Parathyroid adenoma (tissue), 2 donors: Measurements from ENCODE around the gene BRD1.
"Not testable (repeated sequence)": the region's sequence is repeated elsewhere in the genome, so short reads cannot be mapped to it uniquely, and the experiment has no call there.

Experiments used
- H2AFZ ChIP-seq: fragments of 300-600 bp; sonication (generic); one replicate; pipeline ENCODE4 v1.7.0; 2017; ENCODE audit warnings: antibody characterized with exemption, mild to moderate bottlenecking
- H3K27ac ChIP-seq: fragments of 300-600 bp; sonication (generic); one replicate; pipeline ENCODE4 v1.7.0; 2017
- H3K27me3 ChIP-seq: fragments of 300-600 bp; sonication (generic); one replicate; pipeline ENCODE4 v1.7.0; 2017; ENCODE audit warnings: low read length; ENCODE audit not compliant: control insufficient read depth, insufficient read depth
- H3K36me3 ChIP-seq: fragments of 300-600 bp; sonication (generic); one replicate; pipeline ENCODE4 v1.7.0; 2017; ENCODE audit warnings: low read length; ENCODE audit not compliant: control insufficient read depth, insufficient read depth
- H3K4me1 ChIP-seq: fragments of 300-600 bp; sonication (generic); one replicate; pipeline ENCODE4 v1.7.0; 2017; ENCODE audit warnings: control low read depth
- H3K4me2 ChIP-seq: fragments of 300-600 bp; sonication (generic); one replicate; pipeline ENCODE4 v1.7.0; 2017; ENCODE audit warnings: low read length
- H3K4me3 ChIP-seq: fragments of 300-600 bp; sonication (generic); one replicate; pipeline ENCODE4 v1.7.0; 2017; ENCODE audit warnings: low read depth, low read length
- H3K79me2 ChIP-seq: fragments of 300-600 bp; sonication (generic); one replicate; pipeline ENCODE4 v1.7.0; 2017; ENCODE audit warnings: control low read depth
- H3K9ac ChIP-seq: fragments of 300-600 bp; sonication (generic); one replicate; pipeline ENCODE4 v1.7.0; 2017; ENCODE audit warnings: mild to moderate bottlenecking
- H3K9me3 ChIP-seq: fragments of 300-600 bp; sonication (generic); one replicate; pipeline ENCODE4 v1.7.0; 2017; ENCODE audit warnings: low read length; ENCODE audit not compliant: control insufficient read depth
- TF ChIP-seq, protein P1 (sequence below): fragments of 300-600 bp; sonication (generic); IDR thresholded peaks from one replicate; pipeline ENCODE4 v1.7.0; 2017; ENCODE audit warnings: antibody characterized with exemption, mild to moderate bottlenecking
- donor health status: primary hyperparathyroidism.

Gene BRD1

DNA sequence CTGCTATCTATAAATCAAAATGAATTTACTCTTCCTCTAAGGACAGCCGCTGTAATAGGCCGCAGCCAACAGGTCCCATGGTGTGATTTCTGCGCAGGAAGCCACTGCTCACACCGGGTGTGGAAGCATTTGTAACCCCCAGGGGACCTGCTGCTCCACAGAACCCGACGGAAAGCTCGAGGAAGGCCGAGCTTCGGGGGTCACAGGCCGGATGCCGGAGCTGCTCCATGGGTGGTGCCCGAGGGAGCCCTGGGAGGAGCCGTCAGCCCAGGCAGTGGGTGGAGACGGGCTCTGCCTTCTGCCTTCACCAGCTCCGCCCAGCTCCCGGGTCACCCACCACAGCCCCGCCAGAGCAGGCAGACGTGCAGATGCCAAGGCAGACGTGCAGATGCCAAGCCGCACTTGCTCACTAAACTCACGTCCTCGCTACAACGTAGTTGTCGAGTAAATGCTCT, 63.5 kb downstream of the BRD1 start:
- Histone ChIP-seq H3K27me3 (no peaks in the 10 kb centered on the region), H3K4me2 (no peak overlapping the region), H3K79me2 (no peaks in the 10 kb centered on the region), H3K36me3 (no peaks in the 10 kb centered on the region), H3K27ac (no peak overlapping the region), H2AFZ (no peak overlapping the region), H3K4me3 (no peak overlapping the region), H3K4me1 (no peaks in the 10 kb centered on the region), H3K9ac (no peak overlapping the region), H3K9me3 (no peaks in the 10 kb centered on the region)
- TF ChIP-seq, protein P1, sequence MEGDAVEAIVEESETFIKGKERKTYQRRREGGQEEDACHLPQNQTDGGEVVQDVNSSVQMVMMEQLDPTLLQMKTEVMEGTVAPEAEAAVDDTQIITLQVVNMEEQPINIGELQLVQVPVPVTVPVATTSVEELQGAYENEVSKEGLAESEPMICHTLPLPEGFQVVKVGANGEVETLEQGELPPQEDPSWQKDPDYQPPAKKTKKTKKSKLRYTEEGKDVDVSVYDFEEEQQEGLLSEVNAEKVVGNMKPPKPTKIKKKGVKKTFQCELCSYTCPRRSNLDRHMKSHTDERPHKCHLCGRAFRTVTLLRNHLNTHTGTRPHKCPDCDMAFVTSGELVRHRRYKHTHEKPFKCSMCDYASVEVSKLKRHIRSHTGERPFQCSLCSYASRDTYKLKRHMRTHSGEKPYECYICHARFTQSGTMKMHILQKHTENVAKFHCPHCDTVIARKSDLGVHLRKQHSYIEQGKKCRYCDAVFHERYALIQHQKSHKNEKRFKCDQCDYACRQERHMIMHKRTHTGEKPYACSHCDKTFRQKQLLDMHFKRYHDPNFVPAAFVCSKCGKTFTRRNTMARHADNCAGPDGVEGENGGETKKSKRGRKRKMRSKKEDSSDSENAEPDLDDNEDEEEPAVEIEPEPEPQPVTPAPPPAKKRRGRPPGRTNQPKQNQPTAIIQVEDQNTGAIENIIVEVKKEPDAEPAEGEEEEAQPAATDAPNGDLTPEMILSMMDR, result no peak

DNA sequence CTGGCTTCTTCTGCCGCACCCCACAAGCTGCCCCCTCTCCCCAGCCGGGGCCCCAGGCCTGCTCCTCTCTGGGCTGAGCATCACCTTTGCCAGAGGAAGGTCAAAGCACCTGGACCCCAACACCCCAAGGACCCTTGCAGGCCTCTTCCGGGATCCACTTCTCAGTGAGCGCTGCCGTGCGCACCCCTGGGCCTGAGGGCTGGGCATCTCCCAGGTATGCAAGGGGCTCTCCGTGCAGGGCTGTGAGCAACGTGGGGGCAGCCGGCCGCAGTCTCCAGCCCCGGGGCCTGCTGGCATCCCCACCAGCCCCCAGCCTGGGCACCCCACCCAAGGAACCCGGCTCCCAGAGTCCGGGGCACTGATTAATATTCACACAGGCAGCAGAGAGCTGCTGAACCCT, 64.0 kb downstream of the BRD1 start:
- Histone ChIP-seq H3K27ac (no peak overlapping the region), H2AFZ (no peak overlapping the region), H3K4me1 (no peaks in the 10 kb centered on the region), H3K79me2 (no peaks in the 10 kb centered on the region), H3K9ac (no peak overlapping the region), H3K4me2 (no peak overlapping the region), H3K9me3 (no peaks in the 10 kb centered on the region), H3K36me3 (no peaks in the 10 kb centered on the region), H3K4me3 (no peak overlapping the region), H3K27me3 (no peaks in the 10 kb centered on the region)
- TF ChIP-seq, protein P1, result no peak

DNA sequence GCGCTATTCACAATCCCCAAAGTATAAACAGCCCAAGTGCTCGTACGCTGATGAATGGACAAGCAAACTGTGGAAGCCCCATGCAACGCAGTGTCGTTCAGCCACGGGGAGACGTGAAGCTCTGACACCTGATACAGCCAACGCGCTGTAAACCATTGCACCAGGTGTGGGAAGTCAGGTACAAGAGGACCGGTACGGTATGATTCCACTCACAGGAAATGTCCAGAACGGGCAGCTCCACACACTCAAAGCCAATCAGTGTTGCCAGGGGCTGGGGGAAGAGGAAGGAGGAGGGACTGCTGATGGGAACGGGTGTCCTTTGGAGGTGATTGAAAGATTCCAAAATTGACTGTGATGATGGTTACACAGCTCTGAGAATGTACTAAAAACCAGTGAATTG, 64.5 kb downstream of the BRD1 start:
- H3K9ac ChIP-seq, result no peak overlapping the region
- H3K4me2 ChIP-seq, result no peak overlapping the region
- H3K79me2 ChIP-seq, result no peaks in the 10 kb centered on the region
- no peak overlapping the region for H2AFZ ChIP-seq
- H3K9me3 ChIP-seq, result no peaks in the 10 kb centered on the region
- TF ChIP-seq, protein P1, result no peak
- H3K27ac ChIP-seq, result no peak overlapping the region
- no peaks in the 10 kb centered on the region for H3K4me1 ChIP-seq
- no peaks in the 10 kb centered on the region for H3K36me3 ChIP-seq
- H3K27me3 ChIP-seq, result no peaks in the 10 kb centered on the region
- no peak overlapping the region for H3K4me3 ChIP-seq

DNA sequence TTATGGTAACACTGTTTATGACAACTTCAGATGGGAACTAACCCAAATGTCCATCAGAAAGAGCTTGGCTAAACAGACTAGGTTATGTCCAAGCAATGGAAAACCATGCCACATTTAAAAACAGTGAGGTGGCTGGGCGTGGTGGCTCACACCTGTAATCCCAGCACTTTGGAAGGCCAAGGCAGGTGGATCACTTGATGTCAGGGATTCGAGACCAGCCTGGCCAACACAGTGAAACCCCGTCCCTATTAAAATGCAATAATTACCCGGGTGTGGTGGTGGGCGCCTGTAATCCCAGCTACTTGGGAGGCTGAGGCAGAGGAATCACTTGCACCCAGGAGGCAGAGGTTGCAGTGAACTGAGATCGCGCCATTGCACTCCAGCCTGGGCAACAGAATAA, 65.1 kb downstream of the BRD1 start:
- not testable (repeated sequence) for H3K4me2 ChIP-seq, H3K27me3 ChIP-seq, H3K9ac ChIP-seq, H3K36me3 ChIP-seq, H3K9me3 ChIP-seq, H2AFZ ChIP-seq, H3K79me2 ChIP-seq, H3K27ac ChIP-seq, H3K4me1 ChIP-seq, H3K4me3 ChIP-seq

DNA sequence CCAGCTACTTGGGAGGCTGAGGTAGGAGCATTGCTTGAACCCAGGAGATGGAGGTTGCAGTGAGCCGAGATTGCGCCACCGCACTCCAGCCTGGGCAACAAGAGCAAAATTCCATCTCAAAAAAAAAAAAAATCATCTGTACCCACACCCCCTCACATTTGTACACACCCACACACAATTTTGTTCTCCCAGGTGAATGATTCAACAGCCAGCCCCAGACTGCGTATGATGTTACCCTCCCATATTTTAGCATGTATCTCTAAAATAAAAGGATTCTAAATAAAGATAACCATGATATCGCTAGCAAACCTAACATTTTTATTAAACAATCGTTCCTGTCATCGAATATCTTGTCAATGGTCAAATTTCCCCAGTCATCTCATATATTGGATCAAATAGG, 65.8 kb downstream of the BRD1 start:
- Histone ChIP-seq H3K79me2 (no peaks in the 10 kb centered on the region), H3K27ac (no peak overlapping the region), H3K36me3 (no peaks in the 10 kb centered on the region), H3K27me3 (no peaks in the 10 kb centered on the region), H3K9me3 (no peaks in the 10 kb centered on the region), H2AFZ (no peak overlapping the region), H3K9ac (no peak overlapping the region), H3K4me2 (no peak overlapping the region), H3K4me3 (no peak overlapping the region), H3K4me1 (no peaks in the 10 kb centered on the region)
- TF ChIP-seq, protein P1, result no peak
